ENCODE measurements around the gene CLGN. TPM values are rescaled to one million over a fixed set of nuclear protein-coding genes. Genes with fewer than 3 reads are reported as not detected.
"Not testable (repeated sequence)": the region's sequence is repeated elsewhere in the genome, so short reads cannot be mapped to it uniquely, and the experiment has no call there.

Gene CLGN
- total RNA-seq, 3 donors from 2014 or later (not counting 1 experiment from before 2014, with no cell fraction given), result not detected

DNA sequence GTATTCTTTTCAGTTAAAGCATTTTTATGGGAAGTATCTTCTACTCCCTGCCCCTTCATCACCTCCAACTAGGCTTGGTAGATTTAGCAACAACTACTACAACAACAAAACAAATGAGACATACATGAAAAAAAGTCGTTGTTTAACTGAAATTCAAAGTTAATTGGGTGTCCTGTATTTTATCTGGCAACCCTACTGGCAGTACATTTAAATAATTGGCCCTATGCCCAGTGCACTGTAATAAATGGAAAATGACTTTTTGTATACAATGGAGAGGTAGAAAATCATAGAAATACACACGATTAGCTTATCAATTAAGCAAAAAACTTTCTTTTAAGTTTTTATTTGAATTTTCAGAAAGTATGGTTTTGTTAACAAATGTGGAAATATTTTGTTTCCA, 21.4 kb upstream of the CLGN start:
- Mint-ChIP-seq H3K27me3 (ENCODE audit: low read depth in 2 of 2) (peaks cover 13 to 17% of the 10 kb centered on the region in 2 donors), H3K4me1 (no peaks in the 10 kb centered on the region), H3K27ac (no peak overlapping the region), H3K9me3 (peaks cover 0 to 4% of the 10 kb centered on the region in 2 donors), H3K36me3 (no peaks in the 10 kb centered on the region), H3K4me3 (no peak overlapping the region)
- no peaks in the 10 kb centered on the region for H3K4me1 ChIP-seq (ENCODE audit: control insufficient read depth, insufficient read depth, low read length)
- no peaks in the 10 kb centered on the region for H3K36me3 ChIP-seq (ENCODE audit: control insufficient read depth, insufficient read depth, low read length)
- peaks cover 5% of the 10 kb centered on the region for H3K27me3 ChIP-seq (ENCODE audit: control insufficient read depth, insufficient read depth, low read length)
- no peak for TF ChIP-seq CTCF (IDR thresholded peaks at IDR 0.05)
- no peak overlapping the region for H3K4me3 ChIP-seq (ENCODE audit: low read length)
- no CpG with 5 or more reads among the region's 2 CpGs for WGBS (ENCODE audit: insufficient coverage)
- no peak overlapping the region for H3K27ac ChIP-seq (ENCODE audit: low read length)
- DNase-seq (no peak), ATAC-seq (no peak)
- intact Hi-C loops (cut with micrococcal nuclease), result no loop called here
- no peaks in the 10 kb centered on the region for H3K9me3 ChIP-seq (ENCODE audit: control insufficient read depth, insufficient read depth, low read length)

DNA sequence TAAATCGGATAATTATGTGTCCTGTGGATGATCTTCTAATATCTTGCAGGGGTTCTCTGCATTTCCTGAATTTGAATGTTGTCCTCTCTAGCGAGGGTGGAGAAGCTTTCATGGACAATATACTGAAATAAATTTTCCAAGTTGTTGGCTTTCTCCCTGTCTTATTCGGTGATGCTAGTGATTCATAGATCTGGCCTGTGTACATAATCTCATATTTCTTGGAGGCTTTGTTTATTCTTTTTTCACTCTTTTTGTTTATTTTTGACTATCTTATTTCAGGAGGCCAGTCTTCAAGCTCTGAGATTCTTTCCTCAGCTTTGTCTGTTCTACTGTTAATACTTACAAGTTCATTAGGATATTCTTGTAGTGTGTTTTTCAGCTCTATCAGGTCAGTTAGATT, 20.7 kb upstream of the CLGN start:
- Mint-ChIP-seq H3K36me3 (no peaks in the 10 kb centered on the region), H3K27me3 (ENCODE audit: low read depth in 2 of 2) (peaks cover 13 to 17% of the 10 kb centered on the region in 2 donors), H3K27ac (no peak overlapping the region), H3K4me3 (no peak overlapping the region), H3K4me1 (no peaks in the 10 kb centered on the region), H3K9me3 (peaks cover 0 to 4% of the 10 kb centered on the region in 2 donors)
- TF ChIP-seq CTCF (IDR thresholded peaks at IDR 0.05), result no peak
- intact Hi-C loops (cut with micrococcal nuclease), result no loop called here
- ATAC-seq (no peak), DNase-seq (no peak)
- peaks cover 5% of the 10 kb centered on the region for H3K27me3 ChIP-seq (ENCODE audit: control insufficient read depth, insufficient read depth, low read length)
- no peak overlapping the region for H3K27ac ChIP-seq (ENCODE audit: low read length)
- H3K9me3 ChIP-seq (ENCODE audit: control insufficient read depth, insufficient read depth, low read length), result no peaks in the 10 kb centered on the region
- 66% methylated on average over 2 of the region's 3 CpGs for WGBS (ENCODE audit: insufficient coverage)
- no peaks in the 10 kb centered on the region for H3K4me1 ChIP-seq (ENCODE audit: control insufficient read depth, insufficient read depth, low read length)
- no peak overlapping the region for H3K4me3 ChIP-seq (ENCODE audit: low read length)
- H3K36me3 ChIP-seq (ENCODE audit: control insufficient read depth, insufficient read depth, low read length), result no peaks in the 10 kb centered on the region

DNA sequence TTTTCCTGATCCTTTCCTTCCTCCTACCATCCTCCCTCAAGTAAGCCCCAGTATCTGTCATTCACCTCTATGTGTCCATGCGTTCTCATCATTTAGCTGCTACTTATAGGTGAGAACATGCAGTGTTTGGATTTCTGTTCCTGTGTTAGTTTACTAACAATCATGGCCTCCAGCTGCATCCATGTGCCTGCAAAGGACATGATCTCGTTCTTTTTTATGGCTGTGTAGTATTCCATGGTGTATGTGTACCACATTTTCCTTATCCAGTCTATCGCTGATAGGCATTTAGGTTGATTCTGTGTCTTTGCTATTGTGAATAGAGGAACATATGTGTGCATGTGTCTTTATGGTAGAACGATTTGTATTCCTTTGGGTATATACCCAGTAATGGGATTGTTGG, 16.9 kb upstream of the CLGN start:
- H3K27me3 ChIP-seq (ENCODE audit: control insufficient read depth, insufficient read depth, low read length); ATAC-seq: not testable (repeated sequence)

GRCh38 chr4:140439644-140440142, 12.2 kb upstream of the CLGN start:
- no peak for TF ChIP-seq CTCF (IDR thresholded peaks at IDR 0.05)
- Histone ChIP-seq H3K27me3 (ENCODE audit: control insufficient read depth, insufficient read depth, low read length) (no peaks in the 10 kb centered on the region), H3K27ac (ENCODE audit: low read length) (no peak overlapping the region), H3K4me3 (ENCODE audit: low read length) (no peak overlapping the region), H3K9me3 (ENCODE audit: control insufficient read depth, insufficient read depth, low read length) (no peaks in the 10 kb centered on the region), H3K4me1 (ENCODE audit: control insufficient read depth, insufficient read depth, low read length) (no peaks in the 10 kb centered on the region), H3K36me3 (ENCODE audit: control insufficient read depth, insufficient read depth, low read length) (no peaks in the 10 kb centered on the region)
- H3K27me3 Mint-ChIP-seq (ENCODE audit: low read depth in 2 of 2), result peaks cover 6 to 10% of the 10 kb centered on the region in 2 donors
- no peak for ATAC-seq
- H3K27ac Mint-ChIP-seq, result no peak overlapping the region
- H3K4me3 Mint-ChIP-seq, result no peak overlapping the region
- intact Hi-C loops (cut with micrococcal nuclease), result no loop called here
- no peak for DNase-seq
- peaks cover 0 to 4% of the 10 kb centered on the region in 2 donors for H3K9me3 Mint-ChIP-seq
- H3K36me3 Mint-ChIP-seq, result no peaks in the 10 kb centered on the region
- no peaks in the 10 kb centered on the region for H3K4me1 Mint-ChIP-seq

More for the DNA sequence above, 16.9 kb upstream of the CLGN start:
- H3K9me3 ChIP-seq (ENCODE audit: control insufficient read depth, insufficient read depth, low read length); DNase-seq; H3K27ac Mint-ChIP-seq; H3K4me1 ChIP-seq (ENCODE audit: control insufficient read depth, insufficient read depth, low read length); H3K27ac ChIP-seq (ENCODE audit: low read length); H3K4me1 Mint-ChIP-seq; intact Hi-C loops (cut with micrococcal nuclease); H3K4me3 Mint-ChIP-seq; H3K36me3 ChIP-seq (ENCODE audit: control insufficient read depth, insufficient read depth, low read length); H3K4me3 ChIP-seq (ENCODE audit: low read length); H3K9me3 Mint-ChIP-seq; H3K36me3 Mint-ChIP-seq: not testable (repeated sequence)
- WGBS (ENCODE audit: insufficient coverage), result 89% methylated on average over 4 of the region's 4 CpGs
- peaks cover 13 to 23% of the 10 kb centered on the region in 2 donors for H3K27me3 Mint-ChIP-seq (ENCODE audit: low read depth in 2 of 2)
